UCSD-AML1 (cell line): ENCODE data around the gene SCNN1G.

Source experiments
- DNase-seq: peaks from one replicate; lab custom pipeline; 2025; ENCODE audit not compliant: unreplicated experiment; lab: John Stamatoyannopoulos, UW

The SCNN1G gene

DNA sequence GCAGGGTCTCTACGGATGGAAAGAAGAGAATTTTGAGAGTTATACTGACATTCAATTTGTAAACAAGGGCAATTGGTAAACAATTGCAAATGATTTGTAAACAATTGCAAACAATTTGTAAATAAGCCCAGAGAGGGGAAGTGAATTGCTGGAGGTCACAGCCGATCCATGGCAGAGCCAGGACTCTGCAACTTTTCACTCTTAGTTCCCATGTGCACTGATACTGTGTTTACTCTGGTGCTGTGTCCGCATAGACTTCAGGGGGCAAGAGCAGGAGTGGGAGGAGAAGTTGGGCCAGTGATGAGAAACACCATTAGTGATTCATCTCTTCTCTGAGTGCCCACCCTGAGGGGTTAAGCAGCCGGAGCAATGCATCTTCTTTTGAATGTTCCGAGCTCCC, 14.0 kb downstream of the SCNN1G start:
- DNase-seq: no peak

- no peak for DNase-seq
These were observed 19.6 kb downstream of the SCNN1G start for GRCh38 chr16:23202166-23202565.

DNA sequence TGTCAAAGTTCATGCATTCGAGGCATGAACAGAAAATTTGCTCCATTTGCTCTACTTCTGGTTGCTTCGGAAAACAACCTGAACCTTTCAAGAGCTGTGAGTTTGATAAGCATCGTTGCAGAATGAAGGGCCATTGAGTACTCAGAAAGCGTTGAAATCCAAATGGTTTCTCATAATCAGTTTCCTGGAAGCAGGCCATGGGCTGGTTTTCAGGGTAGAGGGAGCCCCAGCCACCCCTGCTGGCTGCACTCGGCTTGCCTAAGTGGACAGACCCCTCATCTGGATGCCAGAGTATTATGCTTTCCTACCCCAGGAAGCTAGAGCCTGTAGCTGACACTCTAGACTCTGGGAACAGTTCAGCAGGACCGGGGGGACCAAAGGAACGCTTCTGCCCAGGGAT, 24.4 kb downstream of the SCNN1G start:
- DNase-seq: no peak

GRCh38 chr16:23207485-23207884, 24.9 kb downstream of the SCNN1G start:
- DNase-seq: no peak

DNA sequence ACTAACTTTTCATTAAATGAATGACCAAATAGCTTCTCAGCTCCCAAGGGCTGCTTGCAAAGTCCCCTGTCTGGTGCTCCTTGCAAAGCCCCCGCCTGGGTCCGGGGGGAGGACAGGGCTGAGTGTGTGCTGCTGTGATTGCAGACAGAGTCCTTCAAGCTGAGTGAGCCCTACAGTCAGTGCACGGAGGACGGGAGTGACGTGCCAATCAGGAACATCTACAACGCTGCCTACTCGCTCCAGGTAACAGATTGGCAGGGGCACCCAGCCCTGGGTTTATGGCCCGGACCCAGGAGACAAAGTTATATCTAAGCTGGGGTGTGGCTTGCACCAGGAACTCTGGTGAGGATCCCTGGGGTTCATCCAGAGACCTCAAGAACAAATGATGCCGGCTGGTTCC, 27.1 kb downstream of the SCNN1G start:
- no peak for DNase-seq

GRCh38 chr16:23213831-23214230, 31.3 kb downstream of the SCNN1G start:
- no peak for DNase-seq

DNA sequence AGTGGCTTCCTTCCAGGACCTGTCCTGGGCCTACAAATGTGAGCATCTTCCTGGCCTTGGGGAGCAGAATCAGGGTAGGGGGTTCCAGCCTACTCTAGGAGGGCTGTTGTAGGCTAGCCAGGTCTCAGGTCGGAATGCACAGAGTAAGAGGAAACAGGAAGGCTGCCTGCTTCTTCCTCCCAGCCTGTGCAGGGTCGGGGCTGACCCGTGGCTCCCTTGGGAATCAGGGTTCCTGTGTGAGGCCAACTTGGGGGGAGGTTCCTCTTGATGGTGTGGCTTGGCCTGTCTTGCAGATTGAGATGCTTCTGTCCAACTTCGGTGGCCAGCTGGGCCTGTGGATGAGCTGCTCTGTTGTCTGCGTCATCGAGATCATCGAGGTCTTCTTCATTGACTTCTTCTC, 32.3 kb downstream of the SCNN1G start:
- DNase-seq: no peak

DNA sequence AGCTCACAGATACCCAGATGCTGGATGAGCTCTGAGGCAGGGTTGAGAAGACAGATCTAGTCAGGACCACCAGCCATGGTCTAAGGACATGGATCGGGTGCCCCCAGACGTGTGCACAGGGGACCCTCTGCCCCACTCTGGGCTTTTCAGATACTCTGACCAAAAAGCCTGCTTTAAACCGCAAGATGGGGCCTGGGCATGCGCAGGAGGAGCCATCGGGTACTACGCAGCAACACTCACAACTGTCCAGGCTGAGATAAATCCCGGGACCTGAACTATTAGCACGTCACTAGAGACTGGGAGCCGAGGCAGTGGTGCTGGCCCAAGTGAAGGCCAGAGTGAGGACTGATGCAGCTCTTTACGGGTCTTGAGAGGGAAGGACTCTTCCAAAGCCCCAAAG, 32.9 kb downstream of the SCNN1G start:
- DNase-seq: no peak

- no peak for DNase-seq
These were observed 34.2 kb downstream of the SCNN1G start for GRCh38 chr16:23216658-23217246.

DNA sequence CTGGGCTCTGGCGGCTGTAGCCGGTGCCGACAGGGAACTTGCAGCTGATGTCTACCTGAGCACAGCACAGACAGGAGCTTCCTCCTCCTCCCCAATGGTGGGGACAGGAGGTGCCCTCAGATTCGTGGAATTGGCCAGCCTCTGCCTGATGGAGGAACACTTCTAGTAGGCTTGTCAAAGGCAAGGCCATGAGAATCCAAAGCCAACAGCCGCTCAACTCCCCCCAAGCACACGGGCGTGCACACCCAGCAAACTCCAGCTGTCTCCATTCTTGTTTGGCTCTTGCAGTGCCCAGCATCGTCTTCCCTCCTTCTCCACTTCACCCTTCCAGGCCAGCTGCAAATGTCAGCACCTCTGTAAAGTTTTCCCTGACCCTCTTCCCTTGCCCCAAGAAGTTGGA, 35.1 kb downstream of the SCNN1G start:
- DNase-seq: no peak

GRCh38 chr16:23222929-23223328, 40.4 kb downstream of the SCNN1G start:
- DNase-seq: no peak

DNA sequence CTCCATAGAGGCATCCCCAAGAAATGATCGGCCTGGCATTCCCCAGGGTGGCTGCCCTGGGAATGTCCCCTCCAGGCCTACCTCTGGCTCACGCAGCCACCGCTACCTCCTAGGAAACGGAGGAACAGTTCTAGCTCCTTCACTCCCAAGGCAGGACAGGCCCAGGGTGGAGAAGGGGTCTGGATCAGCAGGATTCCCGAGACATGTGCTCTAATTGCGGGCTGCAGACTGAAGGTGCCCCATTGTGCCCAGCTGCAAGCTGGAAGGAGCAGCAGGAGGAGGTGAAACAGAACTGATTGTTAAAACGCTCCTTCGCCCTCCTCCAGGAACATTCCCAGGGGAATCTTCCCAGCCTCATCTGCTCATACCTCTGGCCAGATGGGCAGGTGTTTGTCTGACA, 40.8 kb downstream of the SCNN1G start:
- no peak for DNase-seq

- no peak for DNase-seq
These were observed 42.6 kb downstream of the SCNN1G start for GRCh38 chr16:23225109-23225508.

GRCh38 chr16:23225634-23226033, 43.1 kb downstream of the SCNN1G start:
- no peak for DNase-seq

DNA sequence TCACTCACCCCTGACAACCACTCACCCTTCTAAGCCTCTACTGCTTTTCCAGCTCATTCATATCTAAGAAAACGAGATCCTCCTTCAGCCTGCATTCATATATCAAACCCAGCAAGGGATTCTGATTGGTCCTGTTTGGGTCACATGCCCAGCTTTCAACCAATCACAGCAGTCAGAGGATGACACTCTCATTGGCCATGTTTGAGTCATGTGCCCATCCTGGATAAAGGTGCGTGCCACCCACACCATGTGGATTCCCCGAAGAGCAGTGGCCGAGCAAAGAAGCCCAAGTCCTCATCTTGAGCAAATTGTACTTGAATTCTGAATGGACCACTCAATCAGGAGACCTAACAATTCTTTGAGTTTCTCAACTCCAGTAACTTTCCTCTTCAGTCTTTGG, 45.0 kb downstream of the SCNN1G start:
- DNase-seq: no peak

GRCh38 chr16:23229714-23230113, 47.2 kb downstream of the SCNN1G start:
- DNase-seq: no peak

- DNase-seq: no peak
These were observed 50.3 kb downstream of the SCNN1G start for GRCh38 chr16:23232806-23233205.

DNA sequence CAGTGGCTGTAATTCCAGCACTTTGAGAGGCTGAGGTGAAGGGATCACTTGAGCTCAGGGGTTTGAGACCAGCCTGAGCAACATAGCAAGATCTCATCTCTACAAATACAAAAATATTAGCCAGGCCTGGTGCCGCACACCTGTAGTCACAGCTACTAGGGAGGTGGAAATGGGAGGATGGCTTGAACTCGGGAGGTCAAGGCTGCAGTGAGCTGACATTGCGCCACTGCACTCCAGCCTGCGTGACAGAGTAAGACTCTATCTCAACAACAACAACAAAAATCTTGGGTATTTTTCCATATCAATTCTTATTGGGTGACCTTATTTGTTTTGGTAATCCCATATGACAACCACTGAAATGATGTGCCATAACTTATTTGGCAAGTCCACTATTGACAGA, 52.6 kb downstream of the SCNN1G start:
- DNase-seq: no peak

DNA sequence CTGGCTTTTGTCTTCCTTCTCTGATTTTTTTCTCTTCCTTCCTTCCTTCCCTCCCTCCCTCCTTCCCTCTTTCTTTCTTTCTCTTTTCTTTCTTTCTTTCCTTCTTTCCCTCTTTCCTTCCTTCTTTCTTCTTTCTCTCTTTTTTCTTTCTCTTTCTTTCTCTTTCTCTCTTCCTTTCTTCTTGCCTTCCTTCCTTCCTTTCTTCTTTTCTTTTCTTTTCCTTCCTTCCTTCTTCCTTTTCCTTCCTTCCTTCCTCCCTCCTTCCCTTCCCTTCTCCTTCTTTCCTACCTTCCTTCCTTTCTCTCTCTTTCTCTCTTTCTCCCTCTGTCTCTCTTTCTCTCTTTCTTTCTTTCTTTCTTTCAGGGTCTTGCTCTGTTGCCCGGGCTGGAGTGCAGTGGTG, 54.4 kb downstream of the SCNN1G start:
- no peak for DNase-seq

DNA sequence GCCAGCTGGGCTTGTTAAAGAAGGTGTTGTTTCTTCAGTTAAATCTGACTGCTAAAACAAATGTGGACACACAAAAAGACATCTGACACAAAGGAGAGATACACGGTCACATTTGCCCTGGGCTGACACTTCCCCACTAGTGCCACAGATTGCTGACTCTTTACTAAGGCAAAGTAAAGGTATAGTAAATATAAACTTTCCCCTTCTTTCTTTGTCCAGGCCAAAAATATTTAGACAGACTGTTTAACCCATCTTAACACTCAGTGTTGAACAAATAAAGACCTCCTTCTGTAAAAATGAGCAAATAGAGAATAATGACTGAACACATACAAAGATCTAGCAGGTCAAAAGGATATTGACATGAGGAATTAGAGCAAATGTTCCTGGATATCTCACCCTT, 58.4 kb downstream of the SCNN1G start:
- no peak for DNase-seq

DNA sequence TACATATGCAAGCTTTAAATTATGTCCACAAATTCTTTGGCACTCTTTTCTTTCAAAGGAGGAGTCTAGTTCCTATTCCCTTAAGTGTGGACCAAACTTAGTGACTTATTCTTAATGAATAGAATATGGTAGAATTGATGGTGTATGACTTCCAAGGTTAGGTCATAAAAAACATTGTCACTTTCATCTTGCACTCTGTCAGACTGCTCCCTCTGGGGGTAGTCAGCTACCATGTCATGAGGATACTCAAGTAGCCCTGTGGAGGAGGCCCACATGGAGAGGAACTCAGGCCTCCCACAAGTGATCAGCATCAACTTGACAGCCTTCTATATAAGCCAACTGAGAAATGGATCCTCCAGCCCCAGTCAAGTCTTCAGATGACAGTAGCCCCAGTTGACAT, 61.6 kb downstream of the SCNN1G start:
- no peak for DNase-seq

- DNase-seq: no peak
These were observed 62.7 kb downstream of the SCNN1G start for GRCh38 chr16:23245268-23245667.

DNA sequence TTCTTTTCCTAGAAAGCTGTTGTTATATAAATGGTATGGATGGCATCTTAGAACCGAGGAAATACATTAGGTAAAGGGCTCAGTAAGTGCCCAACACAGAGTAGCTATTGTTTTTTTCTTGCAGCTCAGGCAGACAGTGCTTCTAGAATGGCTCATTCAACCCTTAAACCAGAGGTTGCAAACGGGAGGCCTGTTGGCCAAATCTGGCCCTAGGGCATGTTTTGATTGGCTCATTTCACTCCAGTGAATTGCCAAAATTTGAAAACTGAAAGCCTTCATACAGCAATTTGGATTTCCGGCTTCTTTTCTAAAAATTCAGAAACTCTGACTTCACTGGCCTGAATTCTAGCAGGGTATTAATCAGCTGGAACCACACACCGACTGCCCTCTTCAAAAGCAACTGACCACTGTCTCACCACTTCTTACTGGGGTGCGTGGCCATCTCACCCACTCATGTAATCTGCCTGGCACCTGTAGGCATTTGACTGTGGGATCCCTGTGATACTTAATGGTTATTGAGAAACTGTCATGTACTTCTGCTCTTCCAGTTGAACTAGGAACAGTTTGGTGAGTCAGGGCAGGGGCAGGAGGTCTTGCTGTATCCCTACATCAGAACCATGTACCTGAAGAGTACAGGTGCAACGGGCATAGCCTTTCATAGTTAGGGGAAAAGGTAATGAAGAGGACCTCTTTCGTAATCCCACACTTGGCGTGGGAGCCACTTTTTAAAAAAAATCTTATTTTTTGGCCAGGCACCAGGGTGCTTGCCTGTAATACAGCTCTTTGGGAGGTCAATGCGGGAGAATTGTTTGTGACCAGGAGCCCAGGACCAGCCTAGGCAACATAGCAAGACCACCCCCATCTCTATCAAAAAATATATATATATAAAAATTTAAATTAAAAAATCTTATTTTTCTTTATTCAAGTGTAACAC, 66.0 kb downstream of the SCNN1G start:
- DNase-seq: no peak
